NT2/D1 (cell line): ENCODE measurements around the gene TCF25.

ENCODE experiments used
- SUZ12 ChIP-seq: IDR thresholded peaks from 2 replicates; pipeline ENCODE4 v1.6.1; 2011; ENCODE audit not compliant: insufficient read length, insufficient read depth; ENCODE audit errors: extremely low read depth
- YY1 ChIP-seq: IDR thresholded peaks from 2 replicates; pipeline ENCODE4 v1.6.1; 2011; ENCODE audit not compliant: insufficient read length, insufficient read depth
- ZNF274 ChIP-seq: IDR thresholded peaks from 2 replicates; pipeline ENCODE4 v1.6.1; 2011; ENCODE audit warnings: mild to moderate bottlenecking, low read depth, low read length

- no peak for TF ChIP-seq YY1
- no peak for TF ChIP-seq SUZ12
- no peak for TF ChIP-seq ZNF274
Measured at GRCh38 chr16:89881368-89881730, 8.0 kb downstream of the TCF25 start.
